Measurements from ENCODE around the gene PGRMC1.

DNA sequence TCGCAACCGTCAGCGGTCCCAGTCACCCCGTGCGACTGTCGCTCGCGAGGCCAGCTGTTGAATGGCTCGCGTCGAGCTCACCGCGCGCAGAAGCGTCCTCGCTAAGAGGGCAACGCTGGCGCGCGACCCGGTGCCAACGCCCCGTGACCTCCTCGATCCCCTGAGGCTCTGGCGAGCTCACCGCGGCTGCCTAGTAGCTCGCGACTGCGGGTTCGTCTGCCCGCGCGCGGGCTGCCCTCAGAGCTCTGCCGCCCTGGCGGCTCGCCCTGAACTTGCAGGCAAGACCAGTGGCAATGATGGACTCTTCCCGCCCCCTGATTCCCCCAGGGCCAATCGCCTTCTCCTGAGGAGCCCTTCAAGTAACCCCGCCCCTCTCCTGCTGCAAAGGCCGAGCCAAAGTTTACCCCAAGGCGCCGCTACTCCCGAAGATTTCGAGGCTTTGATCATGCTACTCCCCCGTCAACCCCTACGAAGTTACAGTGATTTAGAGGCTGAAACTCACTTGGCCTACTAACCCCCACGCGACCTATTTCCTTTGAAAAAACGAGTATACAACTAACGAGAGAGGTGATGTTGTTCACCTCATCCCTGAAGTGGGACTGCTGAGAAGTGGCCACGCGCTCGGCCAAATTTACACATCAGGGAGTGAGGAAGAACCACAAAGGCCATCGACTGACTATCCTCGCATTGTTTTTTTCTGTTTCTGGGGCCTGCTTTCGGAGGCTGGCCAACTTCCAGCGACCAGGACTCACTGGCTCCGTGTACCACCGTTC lies 37.5 kb downstream of the PGRMC1 start:
- TF ChIP-seq, protein P1, sequence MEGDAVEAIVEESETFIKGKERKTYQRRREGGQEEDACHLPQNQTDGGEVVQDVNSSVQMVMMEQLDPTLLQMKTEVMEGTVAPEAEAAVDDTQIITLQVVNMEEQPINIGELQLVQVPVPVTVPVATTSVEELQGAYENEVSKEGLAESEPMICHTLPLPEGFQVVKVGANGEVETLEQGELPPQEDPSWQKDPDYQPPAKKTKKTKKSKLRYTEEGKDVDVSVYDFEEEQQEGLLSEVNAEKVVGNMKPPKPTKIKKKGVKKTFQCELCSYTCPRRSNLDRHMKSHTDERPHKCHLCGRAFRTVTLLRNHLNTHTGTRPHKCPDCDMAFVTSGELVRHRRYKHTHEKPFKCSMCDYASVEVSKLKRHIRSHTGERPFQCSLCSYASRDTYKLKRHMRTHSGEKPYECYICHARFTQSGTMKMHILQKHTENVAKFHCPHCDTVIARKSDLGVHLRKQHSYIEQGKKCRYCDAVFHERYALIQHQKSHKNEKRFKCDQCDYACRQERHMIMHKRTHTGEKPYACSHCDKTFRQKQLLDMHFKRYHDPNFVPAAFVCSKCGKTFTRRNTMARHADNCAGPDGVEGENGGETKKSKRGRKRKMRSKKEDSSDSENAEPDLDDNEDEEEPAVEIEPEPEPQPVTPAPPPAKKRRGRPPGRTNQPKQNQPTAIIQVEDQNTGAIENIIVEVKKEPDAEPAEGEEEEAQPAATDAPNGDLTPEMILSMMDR (conservative IDR thresholded peaks at IDR 0.05; ENCODE audit: low read depth, low read length) = no peak
- TF ChIP-seq EZH2 (IDR thresholded peaks at IDR 0.05; ENCODE audit: low read length, unreplicated experiment) (no peak), EZH2phosphoT487 (IDR thresholded peaks at IDR 0.05; ENCODE audit: borderline replicate concordance, low read length) (no peak)

Data from PC-3 (cell line).